ENCODE results near the gene MKRN2.
"Not testable (repeated sequence)": the region's sequence is repeated elsewhere in the genome, so short reads cannot be mapped to it uniquely, and the experiment has no call there.

Gene MKRN2, protein sequence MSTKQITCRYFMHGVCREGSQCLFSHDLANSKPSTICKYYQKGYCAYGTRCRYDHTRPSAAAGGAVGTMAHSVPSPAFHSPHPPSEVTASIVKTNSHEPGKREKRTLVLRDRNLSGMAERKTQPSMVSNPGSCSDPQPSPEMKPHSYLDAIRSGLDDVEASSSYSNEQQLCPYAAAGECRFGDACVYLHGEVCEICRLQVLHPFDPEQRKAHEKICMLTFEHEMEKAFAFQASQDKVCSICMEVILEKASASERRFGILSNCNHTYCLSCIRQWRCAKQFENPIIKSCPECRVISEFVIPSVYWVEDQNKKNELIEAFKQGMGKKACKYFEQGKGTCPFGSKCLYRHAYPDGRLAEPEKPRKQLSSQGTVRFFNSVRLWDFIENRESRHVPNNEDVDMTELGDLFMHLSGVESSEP
- total RNA-seq: 15.0 to 49.5 (median 37.8) reads per million in 17 experiments

- DNase-seq: peak; percentile 91 to 96 (median 94)
Observed at GRCh38 chr3:12556690-12557472, at the start of gene MKRN2. TSS of gene MKRN2 (plus strand) at chr3:12557087. CDS start at chr3:12557151, 64 bp downstream.

GRCh38 chr3:12507591-12508281 lies 49.2 kb upstream of the MKRN2 start:
- DNase-seq: no peak

- DNase-seq: no peak
Observed at GRCh38 chr3:12508291-12508700, 48.6 kb upstream of the MKRN2 start.

DNA sequence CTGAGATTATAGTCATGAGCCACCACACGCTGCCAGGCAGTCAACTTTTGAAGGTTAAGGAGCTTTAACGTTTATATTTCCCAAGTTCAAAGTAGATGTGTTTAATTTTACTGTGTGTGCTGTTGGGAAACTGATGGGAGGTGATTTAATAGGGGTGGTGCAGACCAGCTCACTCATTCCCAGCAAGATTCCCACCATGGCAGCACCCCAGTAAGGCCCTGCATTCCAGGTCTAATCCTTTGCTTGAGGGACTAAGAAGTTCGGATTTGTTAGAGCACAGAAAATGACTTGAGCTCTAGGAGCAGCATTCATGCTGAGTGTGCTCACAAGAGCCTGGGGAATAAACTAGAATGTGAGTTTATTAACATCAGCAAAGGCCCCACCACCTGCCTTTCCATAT lies 47.4 kb upstream of the MKRN2 start:
- no peak for DNase-seq

- DNase-seq: no peak
Observed at GRCh38 chr3:12512534-12513118, 44.3 kb upstream of the MKRN2 start.

DNA sequence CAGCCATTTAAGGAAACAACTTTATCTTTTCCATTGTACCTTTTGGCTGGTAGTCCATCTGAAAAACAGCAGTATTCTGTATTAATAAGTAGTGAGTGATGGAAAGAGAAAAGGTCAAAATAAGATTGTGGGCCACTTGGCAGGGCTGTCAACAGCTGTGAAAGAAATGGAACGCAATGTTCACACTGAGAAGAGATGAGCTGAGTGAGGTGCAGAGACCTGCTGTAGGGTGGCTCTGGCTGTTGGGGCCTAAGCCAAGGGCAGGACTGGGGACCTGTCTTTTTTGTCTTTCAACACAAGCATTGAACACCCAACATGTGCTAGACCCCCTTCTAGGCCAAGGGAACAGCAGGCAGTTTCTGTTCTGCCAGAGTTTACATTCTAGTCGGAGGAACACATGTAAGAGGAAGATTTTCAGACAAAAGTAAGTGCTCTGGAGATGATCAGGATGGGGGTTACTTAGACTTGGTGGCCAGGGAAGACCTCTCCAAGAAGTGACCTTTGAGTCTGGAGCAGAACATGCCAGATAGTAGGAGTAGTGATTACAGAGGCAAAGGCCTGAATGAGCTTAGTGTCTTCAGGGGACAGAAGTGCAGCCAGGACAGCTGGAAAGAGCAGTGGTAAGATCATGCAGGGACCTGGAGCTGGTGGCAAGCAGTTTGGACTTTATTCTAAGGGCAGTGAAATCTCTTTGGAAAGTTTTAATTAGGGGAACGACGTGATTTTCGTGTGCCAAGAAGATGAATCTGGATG lies 43.0 kb upstream of the MKRN2 start:
- DNase-seq: no peak

GRCh38 chr3:12515631-12516030 lies 41.3 kb upstream of the MKRN2 start:
- no peak for DNase-seq

GRCh38 chr3:12516873-12517272 lies 40.0 kb upstream of the MKRN2 start:
- DNase-seq: no peak

- DNase-seq: no peak
Observed at GRCh38 chr3:12518261-12519028, 38.4 kb upstream of the MKRN2 start.

DNA sequence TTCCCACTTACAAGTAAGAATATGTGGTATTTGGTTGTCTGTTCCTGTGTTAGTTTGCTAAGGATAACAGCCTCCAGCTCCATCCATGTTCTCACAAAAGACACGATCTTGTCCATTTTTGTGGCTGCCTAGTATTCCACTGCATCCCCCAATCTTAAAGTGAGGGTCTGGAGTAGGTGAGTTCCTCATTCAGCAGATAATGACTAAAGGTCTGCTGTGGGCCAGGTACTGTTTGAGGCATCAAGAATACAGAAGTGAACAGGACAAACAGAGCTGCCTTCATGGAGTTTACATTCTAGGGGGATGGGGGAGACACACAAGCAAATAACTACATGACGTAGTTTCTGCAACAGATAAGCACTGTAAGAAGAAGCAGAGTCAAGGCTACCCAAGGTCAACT lies 35.9 kb upstream of the MKRN2 start:
- no peak for DNase-seq

GRCh38 chr3:12522721-12523120 lies 34.2 kb upstream of the MKRN2 start:
- no peak for DNase-seq

GRCh38 chr3:12527757-12528143 lies 29.1 kb upstream of the MKRN2 start:
- DNase-seq: no peak

GRCh38 chr3:12532182-12532581 lies 24.7 kb upstream of the MKRN2 start:
- DNase-seq: no peak

DNA sequence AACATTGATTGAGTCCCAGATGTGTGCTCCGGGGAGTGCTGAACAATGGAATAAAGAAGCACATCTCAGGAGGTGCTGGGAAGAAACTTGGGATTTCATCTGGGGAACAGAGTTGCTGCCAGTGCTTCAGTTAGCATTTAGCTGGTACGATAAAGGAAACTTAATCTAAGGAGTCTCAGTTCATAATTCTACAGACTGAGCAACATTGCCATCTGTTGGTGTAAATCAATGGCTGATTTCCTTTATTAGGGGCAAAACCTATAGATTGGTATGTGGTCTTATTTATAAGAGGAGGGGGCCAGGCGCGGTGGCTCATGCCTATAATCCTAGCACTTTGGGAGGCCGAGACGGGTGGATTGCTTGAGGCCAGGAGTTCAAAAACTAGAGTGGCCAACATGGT lies 20.5 kb upstream of the MKRN2 start:
- no peak for DNase-seq

DNA sequence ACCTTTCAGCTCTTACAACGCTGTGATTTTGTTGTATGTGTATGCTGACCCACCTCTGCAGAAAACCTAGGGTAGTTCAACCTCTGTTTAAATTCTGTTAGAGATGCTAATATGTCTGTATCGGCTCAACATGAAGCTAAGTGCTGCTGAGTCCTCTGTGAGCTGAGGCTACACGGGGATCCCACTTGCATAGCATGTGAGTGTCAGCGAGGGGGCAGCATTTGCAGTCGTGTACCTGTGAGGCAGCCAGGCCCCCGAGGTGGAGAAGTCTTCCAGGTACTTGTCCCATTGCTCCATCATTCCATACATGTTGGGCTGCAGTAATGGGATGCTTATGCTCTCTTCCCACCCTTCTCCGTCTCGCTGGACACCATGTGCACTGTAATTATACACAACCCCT lies 15.3 kb upstream of the MKRN2 start:
- no peak for DNase-seq

DNA sequence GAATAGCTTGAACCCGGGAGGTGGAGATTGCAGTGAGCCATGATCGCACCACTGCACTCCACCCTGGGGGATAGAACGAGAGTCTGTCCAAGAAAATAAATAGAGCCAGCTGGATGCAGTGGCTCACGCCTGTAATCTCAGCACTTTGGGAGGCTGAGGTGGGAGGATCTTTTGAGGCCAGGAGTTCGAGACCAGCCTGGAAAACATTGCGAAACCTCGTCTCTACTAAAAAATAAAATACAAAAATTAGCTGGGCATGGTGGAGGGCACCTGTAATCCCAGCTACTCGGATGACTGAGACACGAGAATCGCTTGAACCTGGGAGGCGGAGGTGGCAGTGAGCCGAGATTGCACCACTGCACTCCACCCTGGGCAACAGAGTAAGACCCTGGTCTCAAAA lies 13.4 kb upstream of the MKRN2 start:
- DNase-seq: not testable (repeated sequence)

- no peak for DNase-seq
Observed at GRCh38 chr3:12544652-12545472, 12.0 kb upstream of the MKRN2 start.

DNA sequence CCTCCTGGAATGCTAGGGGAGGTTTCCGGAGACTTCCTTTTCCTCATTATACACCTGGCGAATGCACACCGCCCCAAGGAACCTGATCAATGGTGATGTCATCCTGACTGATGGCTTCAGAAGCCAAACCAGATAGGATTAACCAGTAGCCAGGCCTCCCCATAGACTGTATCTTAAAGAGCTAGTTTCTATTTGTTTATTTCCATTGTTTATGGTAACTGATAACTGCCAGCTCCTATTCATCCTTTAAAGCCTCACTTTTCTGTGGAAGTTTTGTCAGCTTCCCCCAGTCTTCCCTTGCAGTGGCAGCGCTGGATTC lies 11.5 kb upstream of the MKRN2 start, which contains the start of gene MKRN2OS:
Gene MKRN2OS, minus strand, starts transcription at position 27 of the 319 bp plus-strand sequence. CDS start 35 bp downstream, outside the sequence.
- no peak for DNase-seq

- DNase-seq: no peak
Observed at GRCh38 chr3:12549971-12550760, 6.7 kb upstream of the MKRN2 start.

All from suppressor macrophage (primary cell).